T-helper 17 cell (primary cell): Measurements from ENCODE around the gene CHST5. TPM values are rescaled to one million over a fixed set of nuclear protein-coding genes. Genes with fewer than 3 reads are reported as not detected.
"Not testable (repeated sequence)": the region's sequence is repeated elsewhere in the genome, so short reads cannot be mapped to it uniquely, and the experiment has no call there.

Experiments
- ATAC-seq: fragments of 150-1000 bp; cut with Tn5 transposase; 2 replicates; pipeline ENCODE4 v1.10.0; 2021; ENCODE audit warnings: mild to moderate bottlenecking, moderate library complexity
- DNase-seq, 3 donors: peaks; one replicate each; pipeline versions ENCODE4 v3.0.0 to v3.0.0-alpha.2; 2020 to 2021
- H3K9me3 ChIP-seq: one replicate; pipeline ENCODE4 v1.7.0; 2013; ENCODE audit warnings: low read length, mild to moderate bottlenecking; ENCODE audit not compliant: control insufficient read depth, poor library complexity, severe bottlenecking
- H3K27ac Mint-ChIP-seq: one replicate; pipeline ENCODE4 v1.8.0; 2022; ENCODE audit warnings: mild to moderate bottlenecking, moderate library complexity, mixed read lengths
- H3K27me3 Mint-ChIP-seq: one replicate; pipeline ENCODE4 v1.8.0; 2022; ENCODE audit warnings: mixed read lengths
- H3K36me3 Mint-ChIP-seq: one replicate; pipeline ENCODE4 v1.8.0; 2022; ENCODE audit warnings: low read depth, mixed read lengths
- H3K4me1 Mint-ChIP-seq: one replicate; pipeline ENCODE4 v1.8.0; 2022; ENCODE audit warnings: mild to moderate bottlenecking, mixed read lengths
- H3K4me3 Mint-ChIP-seq: one replicate; pipeline ENCODE4 v1.8.0; 2022; ENCODE audit warnings: mild to moderate bottlenecking, moderate library complexity, mixed read lengths
- total RNA-seq, 4 donors: library from RNA in 2 of 4; stranded (reverse) in 2 of 4; gene quantifications; one replicate each; pipeline ENCODE4 v1.2.3 and lab custom pipeline; 2022 to 2026

CHST5 gene
- total RNA-seq, 2 donors from 2014 or later, result 0.16 TPM; not detected in 1

DNA sequence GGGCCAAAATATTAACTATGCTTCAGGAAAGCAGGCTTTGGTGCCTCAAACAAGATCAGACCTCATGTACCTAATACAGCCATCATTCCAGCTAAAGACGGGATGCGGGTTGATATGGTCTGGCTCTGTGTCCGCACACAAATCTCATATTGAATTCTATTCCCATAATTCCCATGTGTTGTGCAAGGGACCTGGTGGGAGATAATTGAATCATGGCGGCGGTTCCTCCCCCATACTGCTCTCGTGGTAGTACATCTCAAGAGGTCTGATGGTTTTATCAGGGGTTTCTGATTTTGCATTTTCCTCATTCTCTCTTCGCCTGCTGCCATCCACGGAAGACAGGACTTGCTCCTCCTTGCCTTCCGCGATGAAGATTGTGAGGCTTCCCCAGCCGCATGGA, 21.6 kb downstream of the CHST5 start:
- ATAC-seq, result no peak
- Mint-ChIP-seq H3K27me3 (no peaks in the 10 kb centered on the region), H3K4me3 (no peak overlapping the region)

DNA sequence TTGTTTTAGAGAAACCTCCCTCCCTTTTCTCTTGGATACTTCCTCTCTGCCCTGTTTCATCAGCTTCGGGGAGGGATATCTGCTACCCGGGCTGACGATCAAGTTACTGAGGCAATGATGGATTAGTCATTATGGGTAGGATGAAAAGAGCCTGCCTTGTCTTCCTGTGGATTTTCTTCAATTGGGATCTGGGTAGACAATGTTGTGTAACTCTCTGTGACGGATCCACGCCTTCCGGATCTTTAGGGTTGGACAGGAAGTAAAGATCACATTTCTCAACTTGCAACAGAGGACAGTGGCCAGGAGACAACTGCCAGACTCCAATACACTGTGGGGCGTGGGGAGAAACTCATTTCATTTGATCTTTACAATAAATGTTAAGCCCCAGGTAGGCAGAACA, 29.3 kb downstream of the CHST5 start:
- Mint-ChIP-seq H3K4me1 (peaks cover 4% of the 10 kb centered on the region), H3K27ac (no peak overlapping the region), H3K27me3 (peaks cover 37% of the 10 kb centered on the region), H3K4me3 (no peak overlapping the region), H3K36me3 (no peaks in the 10 kb centered on the region)
- no peak for ATAC-seq
- DNase-seq, result no peak
- H3K9me3 ChIP-seq, result no peaks in the 10 kb centered on the region

More for the DNA sequence above, 21.6 kb downstream of the CHST5 start:
- no peaks in the 10 kb centered on the region for H3K9me3 ChIP-seq
- Mint-ChIP-seq H3K36me3 (no peaks in the 10 kb centered on the region), H3K27ac (no peak overlapping the region), H3K4me1 (peaks cover 9% of the 10 kb centered on the region)
- DNase-seq, result no peak

DNA sequence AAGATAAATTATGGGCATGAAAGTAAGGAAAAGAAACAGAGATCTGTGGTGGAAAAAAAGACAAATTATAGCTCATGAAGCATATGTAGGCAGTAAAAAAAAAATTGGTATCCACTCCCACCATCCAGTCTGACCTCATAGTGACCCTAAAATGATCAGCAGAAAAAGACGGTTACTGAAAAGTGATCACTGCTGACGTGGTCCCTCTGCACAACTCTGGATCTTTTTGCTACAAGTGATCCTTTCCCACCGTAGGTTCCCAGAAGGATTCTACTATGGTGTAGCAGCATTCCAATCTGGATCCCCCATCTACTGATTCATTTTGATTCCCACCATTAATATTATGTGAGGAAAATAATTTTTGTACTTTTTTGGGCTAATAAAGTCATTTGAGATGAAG, 29.8 kb downstream of the CHST5 start:
- no peaks in the 10 kb centered on the region for H3K36me3 Mint-ChIP-seq
- no peak overlapping the region for H3K4me3 Mint-ChIP-seq
- no peak overlapping the region for H3K27ac Mint-ChIP-seq
- no peaks in the 10 kb centered on the region for H3K9me3 ChIP-seq
- DNase-seq, result no peak
- H3K4me1 Mint-ChIP-seq, result peaks cover 4% of the 10 kb centered on the region
- no peak for ATAC-seq
- H3K27me3 Mint-ChIP-seq, result peaks cover 37% of the 10 kb centered on the region

DNA sequence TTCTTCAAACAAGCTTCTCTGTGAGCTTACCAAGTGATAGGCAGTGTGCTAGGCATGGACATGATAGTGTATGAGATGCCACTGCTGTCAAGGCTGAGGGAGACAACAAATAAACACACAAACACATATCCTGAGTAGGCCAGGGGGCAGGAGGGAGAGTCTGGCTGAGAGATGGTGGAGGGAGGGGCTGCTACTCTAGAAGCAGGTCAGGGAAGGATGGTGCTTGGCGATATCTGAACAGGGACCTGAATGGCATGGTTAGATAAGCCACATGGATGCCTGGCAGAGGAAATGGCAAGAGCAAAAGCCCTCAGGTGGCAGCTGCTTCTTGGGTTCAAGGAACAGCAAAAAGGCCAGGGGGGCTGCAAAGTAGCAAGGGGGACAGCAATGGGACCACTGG, 32.1 kb downstream of the CHST5 start:
- no peak for DNase-seq
- Mint-ChIP-seq H3K4me1 (peaks cover 4% of the 10 kb centered on the region), H3K27ac (no peak overlapping the region), H3K27me3 (peaks cover 37% of the 10 kb centered on the region), H3K4me3 (no peak overlapping the region), H3K36me3 (no peaks in the 10 kb centered on the region)
- H3K9me3 ChIP-seq, result no peaks in the 10 kb centered on the region
- ATAC-seq, result no peak

DNA sequence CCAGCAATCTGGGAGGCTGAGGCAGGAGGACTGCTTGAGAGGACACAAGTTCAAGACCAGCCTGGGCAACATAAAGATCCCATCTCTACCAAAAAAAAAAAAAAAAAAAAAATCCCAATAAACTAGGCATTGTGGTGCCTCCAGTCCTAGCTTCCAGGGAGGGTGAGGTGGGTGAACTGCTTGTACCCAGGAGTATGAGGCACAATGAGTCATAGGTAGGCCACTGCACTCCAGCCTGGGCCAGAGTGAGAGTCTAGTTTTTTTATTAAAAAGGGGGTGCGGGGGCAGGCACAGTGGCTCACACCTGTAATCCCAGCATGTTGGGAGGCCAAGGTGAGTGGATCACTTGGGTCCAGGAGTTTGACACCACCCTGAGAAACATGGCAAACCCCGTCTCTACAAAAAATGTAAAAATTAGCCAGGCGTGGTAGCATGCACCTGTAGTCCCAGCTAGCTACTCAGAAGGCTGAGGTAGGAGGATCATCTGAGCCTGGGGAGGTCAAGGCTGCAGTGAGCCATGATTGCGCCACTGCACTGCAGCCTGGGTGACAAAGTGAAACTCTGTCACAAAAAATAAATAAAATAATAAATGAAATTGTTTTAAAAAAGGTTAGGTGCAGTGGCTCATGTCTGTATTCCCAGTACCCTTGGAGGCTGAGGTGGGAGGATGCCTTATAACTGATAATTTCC, 32.8 kb downstream of the CHST5 start:
- Mint-ChIP-seq H3K27ac (no peak overlapping the region), H3K36me3 (no peaks in the 10 kb centered on the region), H3K4me3 (no peak overlapping the region), H3K27me3 (peaks cover 32% of the 10 kb centered on the region), H3K4me1 (peaks cover 4% of the 10 kb centered on the region)
- DNase-seq, result no peak
- no peaks in the 10 kb centered on the region for H3K9me3 ChIP-seq
- no peak for ATAC-seq

DNA sequence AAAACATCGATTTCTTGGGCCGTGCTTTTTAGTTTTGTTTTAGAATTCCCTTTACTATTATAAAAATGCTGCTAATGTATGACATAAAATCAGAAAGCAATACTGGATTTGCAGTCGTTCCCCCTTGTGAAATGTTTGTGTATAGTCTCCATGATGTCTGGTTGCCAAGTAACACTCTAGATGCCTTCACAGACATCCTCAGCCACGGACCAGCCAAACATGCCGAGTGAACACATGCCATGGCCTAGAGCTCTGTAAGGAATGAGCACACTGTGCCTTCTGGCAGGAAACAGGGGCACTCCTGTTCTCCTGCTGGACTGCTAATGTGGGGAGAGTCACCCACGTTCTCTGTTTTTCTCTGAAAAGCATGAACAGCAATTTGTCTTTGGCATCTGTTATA, 34.1 kb downstream of the CHST5 start:
- not testable (repeated sequence) for H3K4me3 Mint-ChIP-seq, H3K27ac Mint-ChIP-seq, H3K9me3 ChIP-seq, H3K36me3 Mint-ChIP-seq, ATAC-seq, H3K4me1 Mint-ChIP-seq, DNase-seq
- H3K27me3 Mint-ChIP-seq, result peaks cover 33% of the 10 kb centered on the region

DNA sequence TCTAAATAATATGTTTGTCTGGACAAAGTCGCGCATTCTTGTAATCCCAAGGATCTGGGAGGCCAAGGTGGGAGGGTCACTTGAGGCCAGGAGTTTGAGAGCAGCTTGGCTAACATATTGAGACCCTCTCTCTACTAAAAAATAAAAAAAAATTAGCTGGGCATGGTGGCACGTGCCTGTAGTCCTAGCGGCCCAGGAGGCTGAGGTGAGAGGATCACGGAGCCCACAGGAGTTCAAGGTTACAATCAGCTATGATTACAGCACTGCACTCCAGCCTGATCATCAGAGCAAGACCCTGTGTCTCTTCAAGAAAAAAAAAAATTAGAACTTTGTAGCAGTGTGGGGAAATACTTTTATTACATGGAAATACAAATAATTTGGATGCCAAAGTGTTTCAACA, 34.5 kb downstream of the CHST5 start:
- H3K9me3 ChIP-seq, result no peaks in the 10 kb centered on the region
- no peak overlapping the region for H3K4me3 Mint-ChIP-seq
- no peak for DNase-seq
- peaks cover 29% of the 10 kb centered on the region for H3K27me3 Mint-ChIP-seq
- H3K4me1 Mint-ChIP-seq, result no peaks in the 10 kb centered on the region
- no peak for ATAC-seq
- no peaks in the 10 kb centered on the region for H3K36me3 Mint-ChIP-seq
- no peak overlapping the region for H3K27ac Mint-ChIP-seq

DNA sequence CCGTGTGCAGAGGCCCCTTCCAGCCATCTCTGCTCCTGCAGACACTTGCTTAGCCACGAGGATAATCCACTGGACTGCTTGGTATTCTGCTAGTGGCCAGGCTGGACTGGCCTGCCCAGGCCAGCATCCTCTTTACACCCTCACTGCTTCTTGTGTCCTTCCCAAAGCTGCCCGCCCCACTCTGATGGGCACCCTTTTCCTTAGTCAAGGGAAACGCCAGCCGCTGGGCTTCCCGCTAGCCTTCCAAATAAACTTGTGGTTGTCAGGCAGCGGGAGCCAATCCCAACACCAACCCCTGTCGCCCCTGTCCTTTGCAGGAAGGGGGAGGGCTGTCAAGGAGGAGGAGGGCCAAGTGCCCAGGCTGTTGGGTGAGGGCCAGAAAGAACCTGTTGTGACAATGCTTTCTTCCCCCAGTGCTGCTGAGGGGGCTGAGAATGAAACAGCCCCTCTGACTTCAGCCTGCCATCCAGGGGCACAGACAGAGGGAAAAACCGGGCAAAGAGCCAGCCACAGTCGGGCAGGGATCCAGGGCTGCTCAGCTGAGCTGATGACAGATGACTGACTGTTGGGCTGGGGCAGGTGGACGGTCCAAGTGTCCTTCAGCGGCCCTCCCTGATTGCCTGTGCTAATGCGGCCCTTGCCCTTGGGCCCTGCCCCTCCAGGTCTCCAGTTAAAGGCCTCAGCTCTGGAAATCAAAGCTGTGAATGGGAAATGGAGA, 37.1 kb downstream of the CHST5 start:
- not testable (repeated sequence) for DNase-seq, H3K36me3 Mint-ChIP-seq, H3K4me1 Mint-ChIP-seq, ATAC-seq, H3K4me3 Mint-ChIP-seq, H3K27ac Mint-ChIP-seq, H3K9me3 ChIP-seq
- peaks cover 24% of the 10 kb centered on the region for H3K27me3 Mint-ChIP-seq

DNA sequence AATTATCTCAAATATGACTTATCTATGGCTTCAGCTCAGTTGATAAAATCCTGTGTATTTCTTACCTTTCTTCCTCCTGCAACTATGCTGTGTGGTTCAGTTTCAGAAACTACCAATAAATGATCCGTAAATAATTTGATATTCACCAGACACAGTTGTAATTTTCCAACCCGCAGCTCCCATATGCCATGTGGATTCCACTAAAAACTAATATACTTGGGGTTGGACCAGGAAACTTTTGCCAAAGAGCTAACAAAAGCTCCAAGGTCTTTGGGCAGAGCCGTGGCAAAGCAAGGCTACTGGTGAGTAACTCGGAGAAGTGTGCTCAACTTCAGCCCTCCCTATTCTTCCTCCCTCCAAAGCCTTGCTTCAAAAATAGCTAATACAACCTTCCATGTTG, 38.4 kb downstream of the CHST5 start:
- no peak overlapping the region for H3K27ac Mint-ChIP-seq

DNA sequence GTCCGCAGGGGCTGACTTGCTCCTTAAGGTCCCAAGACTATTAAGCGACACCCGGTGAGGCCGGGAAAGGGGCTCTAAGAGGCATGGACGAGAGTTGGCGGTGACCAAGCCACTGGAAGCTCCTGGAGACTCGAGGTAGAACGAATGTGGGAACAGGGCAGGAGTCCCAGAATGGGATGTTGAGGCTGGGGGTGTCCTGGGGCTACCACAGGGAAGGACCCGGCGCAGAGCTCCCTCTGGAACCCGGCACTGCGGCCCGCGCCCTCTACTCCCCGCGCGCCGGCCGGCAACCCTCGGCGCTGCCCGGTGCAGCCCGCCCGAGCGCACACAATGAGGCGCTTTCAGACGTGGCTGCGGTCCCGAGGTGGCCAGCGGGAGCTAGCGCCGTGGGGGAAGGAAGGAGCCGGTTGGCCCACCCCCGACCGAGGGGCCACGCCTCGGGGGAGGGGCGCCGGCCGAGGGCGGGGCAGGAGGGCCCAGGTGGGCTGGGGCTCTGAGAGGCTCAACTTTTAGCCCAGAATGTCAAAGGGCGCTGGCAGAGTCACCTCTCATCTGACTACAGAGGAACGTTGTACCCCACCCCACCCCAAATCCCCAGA, 40.7 kb downstream of the CHST5 start, which contains the start of gene CHST6:
CHST6 (minus strand) TSS at position 366 of the 599 bp plus-strand sequence. CDS start 15,613 bp downstream, outside the sequence.
- H3K9me3 ChIP-seq, result no peaks in the 10 kb centered on the region
- Mint-ChIP-seq H3K4me3 (peak within 1 kb of the TSS; percentile 85), H3K27ac (no peak within 1 kb of the TSS), H3K27me3 (peaks cover 31% of the 10 kb centered on the region), H3K4me1 (peaks cover 5% of the 10 kb centered on the region), H3K36me3 (no peaks in the 10 kb centered on the region)
- peak; percentile 57 for ATAC-seq
- no peak for DNase-seq

More for the DNA sequence above, 38.4 kb downstream of the CHST5 start:
- peaks cover 5% of the 10 kb centered on the region for H3K4me1 Mint-ChIP-seq
- DNase-seq (no peak), ATAC-seq (no peak)
- no peaks in the 10 kb centered on the region for H3K9me3 ChIP-seq
- no peaks in the 10 kb centered on the region for H3K36me3 Mint-ChIP-seq
- no peak overlapping the region for H3K4me3 Mint-ChIP-seq
- peaks cover 31% of the 10 kb centered on the region for H3K27me3 Mint-ChIP-seq

DNA sequence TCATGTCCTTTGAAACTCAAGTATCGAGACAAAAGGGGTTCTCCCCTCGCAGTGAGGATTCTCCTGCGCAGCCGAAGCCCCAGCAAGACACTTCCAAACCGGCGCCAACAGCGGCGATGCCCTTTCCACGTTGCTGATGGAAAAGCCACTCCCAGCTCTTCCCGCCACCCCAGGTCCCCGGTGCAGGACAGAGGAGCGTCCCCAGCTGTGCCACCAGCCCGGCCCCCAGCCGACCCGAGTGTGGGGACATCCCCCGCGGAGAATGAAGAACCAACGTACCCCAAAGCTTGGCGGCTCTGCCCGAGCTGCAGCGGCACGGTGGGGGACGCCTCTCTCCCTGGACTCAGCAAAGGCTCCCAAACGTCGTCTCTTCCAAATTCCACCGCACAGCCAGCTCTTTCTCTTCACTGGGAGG, 41.2 kb downstream of the CHST5 start:
- DNase-seq (no peak), ATAC-seq (no peak)
- peaks cover 31% of the 10 kb centered on the region for H3K27me3 Mint-ChIP-seq
- no peaks in the 10 kb centered on the region for H3K36me3 Mint-ChIP-seq
- peak overlapping the region; percentile 85 for H3K4me3 Mint-ChIP-seq
- H3K4me1 Mint-ChIP-seq, result peaks cover 5% of the 10 kb centered on the region
- no peak overlapping the region for H3K27ac Mint-ChIP-seq
- no peaks in the 10 kb centered on the region for H3K9me3 ChIP-seq

DNA sequence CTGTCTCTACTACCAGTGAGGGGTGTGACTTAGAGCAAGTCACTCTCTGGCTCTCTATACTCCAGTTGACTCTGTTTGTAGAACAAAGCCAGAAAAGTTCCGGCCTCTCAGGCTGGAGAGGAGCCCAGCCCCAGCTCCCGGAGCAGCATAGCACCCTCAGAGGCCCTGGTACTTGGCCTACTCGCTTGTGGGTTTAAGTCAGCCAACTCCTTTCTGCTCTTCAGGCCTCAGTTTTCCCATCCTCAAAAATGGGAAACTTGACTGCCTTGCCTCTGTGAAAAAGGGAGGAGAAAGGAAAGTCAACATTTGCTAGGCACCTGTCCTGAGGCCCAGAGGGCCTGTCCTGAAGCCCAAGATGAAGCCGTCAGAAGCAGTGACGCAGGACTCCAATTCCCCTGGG, 41.7 kb downstream of the CHST5 start:
- no peak overlapping the region for H3K27ac Mint-ChIP-seq
- ATAC-seq (no peak), DNase-seq (no peak)
- H3K4me1 Mint-ChIP-seq, result peaks cover 5% of the 10 kb centered on the region
- H3K9me3 ChIP-seq, result no peaks in the 10 kb centered on the region
- H3K27me3 Mint-ChIP-seq, result peaks cover 31% of the 10 kb centered on the region
- H3K4me3 Mint-ChIP-seq, result peak overlapping the region; percentile 85
- no peaks in the 10 kb centered on the region for H3K36me3 Mint-ChIP-seq

DNA sequence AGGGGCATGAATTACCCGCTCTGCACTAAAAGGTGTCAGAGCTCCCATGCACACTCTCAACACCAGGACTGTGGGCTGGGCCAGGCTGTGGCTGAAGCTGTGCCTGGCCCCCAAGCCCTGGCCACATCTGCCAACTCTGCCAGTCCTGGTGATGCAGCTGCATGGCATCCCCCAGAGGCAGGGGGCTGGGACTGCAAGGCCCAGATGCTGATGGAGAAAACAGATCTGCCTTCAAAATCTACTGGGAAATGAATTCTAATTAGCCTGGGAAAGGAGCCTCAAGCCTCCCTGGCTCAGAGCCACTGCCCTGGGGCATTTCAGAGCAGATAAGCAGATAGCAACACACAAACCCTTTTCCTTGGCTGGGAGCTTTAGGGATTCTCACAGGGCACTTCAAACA, 44.0 kb downstream of the CHST5 start:
- no peak for ATAC-seq
- no peak overlapping the region for H3K27ac Mint-ChIP-seq
- no peaks in the 10 kb centered on the region for H3K9me3 ChIP-seq
- peaks cover 33% of the 10 kb centered on the region for H3K27me3 Mint-ChIP-seq
- H3K36me3 Mint-ChIP-seq, result no peaks in the 10 kb centered on the region
- peaks cover 8% of the 10 kb centered on the region for H3K4me1 Mint-ChIP-seq
- no peak for DNase-seq
- no peak overlapping the region for H3K4me3 Mint-ChIP-seq
